ENCODE results near the gene ARHGEF40. TPM values are rescaled to one million over a fixed set of nuclear protein-coding genes. Genes with fewer than 3 reads are reported as not detected.

The ARHGEF40 gene
- total RNA-seq, 3 donors from 2014 or later, result 44.3 to 69.3 (median 47.8) TPM

GRCh38 chr14:21048638-21049037 lies 21.5 kb upstream of the ARHGEF40 start:
- no peak overlapping the region for H3K4me3 ChIP-seq
- ATAC-seq (no peak), DNase-seq (no peak)
- peaks cover 10% of the 10 kb centered on the region for H3K4me1 ChIP-seq (ENCODE audit: low read depth)
- intact Hi-C loops (cut with DNase I, micrococcal nuclease), result no loop called here
- H3K36me3 ChIP-seq (ENCODE audit: low read depth), result no peaks in the 10 kb centered on the region
- TF ChIP-seq, protein P1, sequence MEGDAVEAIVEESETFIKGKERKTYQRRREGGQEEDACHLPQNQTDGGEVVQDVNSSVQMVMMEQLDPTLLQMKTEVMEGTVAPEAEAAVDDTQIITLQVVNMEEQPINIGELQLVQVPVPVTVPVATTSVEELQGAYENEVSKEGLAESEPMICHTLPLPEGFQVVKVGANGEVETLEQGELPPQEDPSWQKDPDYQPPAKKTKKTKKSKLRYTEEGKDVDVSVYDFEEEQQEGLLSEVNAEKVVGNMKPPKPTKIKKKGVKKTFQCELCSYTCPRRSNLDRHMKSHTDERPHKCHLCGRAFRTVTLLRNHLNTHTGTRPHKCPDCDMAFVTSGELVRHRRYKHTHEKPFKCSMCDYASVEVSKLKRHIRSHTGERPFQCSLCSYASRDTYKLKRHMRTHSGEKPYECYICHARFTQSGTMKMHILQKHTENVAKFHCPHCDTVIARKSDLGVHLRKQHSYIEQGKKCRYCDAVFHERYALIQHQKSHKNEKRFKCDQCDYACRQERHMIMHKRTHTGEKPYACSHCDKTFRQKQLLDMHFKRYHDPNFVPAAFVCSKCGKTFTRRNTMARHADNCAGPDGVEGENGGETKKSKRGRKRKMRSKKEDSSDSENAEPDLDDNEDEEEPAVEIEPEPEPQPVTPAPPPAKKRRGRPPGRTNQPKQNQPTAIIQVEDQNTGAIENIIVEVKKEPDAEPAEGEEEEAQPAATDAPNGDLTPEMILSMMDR (IDR thresholded peaks at IDR 0.05), result no peak
- no peaks in the 10 kb centered on the region for H3K9me3 ChIP-seq

DNA sequence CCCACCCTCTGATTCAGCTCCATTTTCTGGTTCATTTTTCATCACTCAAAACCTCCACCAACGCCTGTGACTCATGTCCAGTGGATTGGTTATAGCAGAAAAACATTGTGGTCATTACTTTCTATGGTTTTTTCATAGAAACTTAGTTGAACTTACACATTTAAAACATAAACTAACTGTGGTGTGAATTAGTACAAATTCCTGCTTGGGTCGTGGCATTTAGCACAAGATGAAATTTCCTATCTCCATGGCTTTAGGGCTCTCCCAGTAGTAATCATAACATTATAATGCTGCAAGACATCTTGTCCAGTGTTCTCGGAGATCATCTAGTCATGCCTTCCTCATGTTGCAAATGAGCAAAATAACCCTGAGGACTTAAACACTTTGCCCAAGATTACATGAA lies 20.8 kb upstream of the ARHGEF40 start:
- intact Hi-C loops (cut with DNase I, micrococcal nuclease), result no loop called here
- ATAC-seq, result no peak

DNA sequence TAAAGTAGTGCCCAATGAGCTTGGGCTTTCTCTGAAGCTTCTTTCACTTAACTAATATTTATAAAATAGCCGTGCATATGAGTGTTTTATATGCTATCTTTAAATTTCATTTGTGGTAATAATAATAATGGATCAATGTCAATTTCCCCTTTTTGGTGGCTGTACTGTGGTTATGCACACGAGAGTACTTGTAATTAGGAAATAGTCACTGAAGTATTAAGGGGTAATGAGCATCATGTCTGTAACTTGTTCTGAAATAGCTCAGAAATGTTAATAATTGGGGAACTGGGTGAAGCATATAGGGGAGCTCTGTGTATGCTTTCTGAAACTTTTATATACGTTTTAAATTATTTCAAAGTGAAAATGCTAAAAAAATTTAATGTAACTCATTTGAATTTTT lies 19.5 kb upstream of the ARHGEF40 start:
- no peak for ATAC-seq
- TF ChIP-seq, protein P1 (IDR thresholded peaks at IDR 0.05), result no peak
- intact Hi-C loops (cut with DNase I, micrococcal nuclease), result no loop called here
- Histone ChIP-seq H3K4me1 (ENCODE audit: low read depth) (peaks cover 19% of the 10 kb centered on the region), H3K4me3 (no peak overlapping the region), H3K36me3 (ENCODE audit: low read depth) (no peaks in the 10 kb centered on the region), H3K9me3 (no peaks in the 10 kb centered on the region)
- DNase-seq, result no peak

More for the DNA sequence above, 20.8 kb upstream of the ARHGEF40 start:
- TF ChIP-seq, protein P1 (IDR thresholded peaks at IDR 0.05), result no peak
- Histone ChIP-seq H3K36me3 (ENCODE audit: low read depth) (no peaks in the 10 kb centered on the region), H3K9me3 (no peaks in the 10 kb centered on the region), H3K4me1 (ENCODE audit: low read depth) (peaks cover 10% of the 10 kb centered on the region), H3K4me3 (no peak overlapping the region)
- DNase-seq, result no peak

- Histone ChIP-seq H3K9me3 (no peaks in the 10 kb centered on the region), H3K4me1 (ENCODE audit: low read depth) (peaks cover 28% of the 10 kb centered on the region), H3K36me3 (ENCODE audit: low read depth) (no peaks in the 10 kb centered on the region), H3K4me3 (no peak overlapping the region)
- TF ChIP-seq, protein P1 (IDR thresholded peaks at IDR 0.05), result no peak
- ATAC-seq (no peak), DNase-seq (no peak)
- intact Hi-C loops (cut with DNase I, micrococcal nuclease), result no loop called here
Measured at GRCh38 chr14:21053184-21054122, 16.7 kb upstream of the ARHGEF40 start.

GRCh38 chr14:21054123-21054767 lies 15.9 kb upstream of the ARHGEF40 start:
- ATAC-seq, result peak; percentile 80
- peak in 2 of 3 donors; percentile 46 to 68 for DNase-seq
- Histone ChIP-seq H3K9me3 (no peaks in the 10 kb centered on the region), H3K36me3 (ENCODE audit: low read depth) (no peaks in the 10 kb centered on the region), H3K4me3 (no peak overlapping the region), H3K4me1 (ENCODE audit: low read depth) (peaks cover 28% of the 10 kb centered on the region)
- intact Hi-C loops (cut with DNase I, micrococcal nuclease), result no loop called here
- TF ChIP-seq, protein P1 (IDR thresholded peaks at IDR 0.05), result no peak

Measured in mucosa of descending colon (tissue), 3 donors.